ENCODE results near the gene COQ10B. TPM values are rescaled to one million over a fixed set of nuclear protein-coding genes. Genes with fewer than 3 reads are reported as not detected.

Gene COQ10B
- total RNA-seq, 1 experiment from 2014 or later = 28.8 TPM

DNA sequence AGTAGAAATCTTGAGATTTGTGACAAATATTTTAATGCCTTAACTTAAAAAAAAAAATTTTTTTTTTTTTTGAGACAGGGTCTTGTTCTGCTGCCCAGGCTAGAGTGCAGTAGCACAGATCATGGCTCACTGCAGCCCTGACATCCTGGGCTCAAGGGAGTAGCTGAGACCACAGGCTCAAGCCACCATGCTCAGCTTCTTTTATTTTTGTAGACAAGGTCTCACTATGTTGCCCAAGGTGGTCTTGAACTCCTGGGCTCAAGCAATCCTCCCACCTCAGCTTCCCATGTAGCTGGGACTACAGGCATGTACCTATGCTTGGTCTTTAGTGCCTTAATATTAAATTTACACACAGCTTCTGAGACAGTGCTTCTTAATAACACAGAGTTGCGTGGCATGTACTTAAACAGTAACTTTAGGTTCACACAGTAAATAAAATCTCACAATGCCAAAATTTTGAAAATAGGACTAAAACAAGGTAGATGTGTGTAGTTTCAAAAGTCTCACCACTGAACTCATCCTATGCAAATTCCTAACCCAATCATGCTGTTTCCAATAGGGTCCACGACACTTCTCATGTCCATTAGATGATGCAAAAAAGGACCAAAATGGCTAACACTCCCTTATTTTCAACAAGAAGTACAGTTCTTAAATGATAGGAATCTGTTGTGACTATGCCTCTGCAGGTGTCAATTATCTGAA, 42.2 kb downstream of the COQ10B start:
- CTCF ChIA-PET = interaction anchor here (0.6 kb wide), 1 partner anchor 672 kb away, joined by 3 read pairs; no protein-coding TSS in a partner anchor
- H3K4me1 Mint-ChIP-seq (ENCODE audit: low read depth, unreplicated experiment) = peaks cover 7% of the 10 kb centered on the region
- H3K27me3 Mint-ChIP-seq (ENCODE audit: unreplicated experiment) = no peaks in the 10 kb centered on the region
- H3K36me3 Mint-ChIP-seq (ENCODE audit: insufficient read depth, unreplicated experiment) = peaks cover 93% of the 10 kb centered on the region
- DNase-seq = no peak
- no TSS peak for BruUV-seq (replicated peaks)
- no peak overlapping the region for H3K27ac Mint-ChIP-seq (ENCODE audit: unreplicated experiment)
- H3K4me3 Mint-ChIP-seq (ENCODE audit: low read depth, unreplicated experiment) = peak overlapping the region; percentile 84
- intact Hi-C loops (cut with micrococcal nuclease; ENCODE audit: unreplicated experiment) = loop anchor here (5.0 kb wide), 1 partner anchor 212 kb away; the partner anchor contains the start of gene MARS2
- TF ChIP-seq, protein P1, sequence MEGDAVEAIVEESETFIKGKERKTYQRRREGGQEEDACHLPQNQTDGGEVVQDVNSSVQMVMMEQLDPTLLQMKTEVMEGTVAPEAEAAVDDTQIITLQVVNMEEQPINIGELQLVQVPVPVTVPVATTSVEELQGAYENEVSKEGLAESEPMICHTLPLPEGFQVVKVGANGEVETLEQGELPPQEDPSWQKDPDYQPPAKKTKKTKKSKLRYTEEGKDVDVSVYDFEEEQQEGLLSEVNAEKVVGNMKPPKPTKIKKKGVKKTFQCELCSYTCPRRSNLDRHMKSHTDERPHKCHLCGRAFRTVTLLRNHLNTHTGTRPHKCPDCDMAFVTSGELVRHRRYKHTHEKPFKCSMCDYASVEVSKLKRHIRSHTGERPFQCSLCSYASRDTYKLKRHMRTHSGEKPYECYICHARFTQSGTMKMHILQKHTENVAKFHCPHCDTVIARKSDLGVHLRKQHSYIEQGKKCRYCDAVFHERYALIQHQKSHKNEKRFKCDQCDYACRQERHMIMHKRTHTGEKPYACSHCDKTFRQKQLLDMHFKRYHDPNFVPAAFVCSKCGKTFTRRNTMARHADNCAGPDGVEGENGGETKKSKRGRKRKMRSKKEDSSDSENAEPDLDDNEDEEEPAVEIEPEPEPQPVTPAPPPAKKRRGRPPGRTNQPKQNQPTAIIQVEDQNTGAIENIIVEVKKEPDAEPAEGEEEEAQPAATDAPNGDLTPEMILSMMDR (IDR thresholded peaks at IDR 0.05; ENCODE audit: unreplicated experiment) = no peak
- no peaks in the 10 kb centered on the region for H3K9me3 Mint-ChIP-seq (ENCODE audit: low read depth, unreplicated experiment)

DNA sequence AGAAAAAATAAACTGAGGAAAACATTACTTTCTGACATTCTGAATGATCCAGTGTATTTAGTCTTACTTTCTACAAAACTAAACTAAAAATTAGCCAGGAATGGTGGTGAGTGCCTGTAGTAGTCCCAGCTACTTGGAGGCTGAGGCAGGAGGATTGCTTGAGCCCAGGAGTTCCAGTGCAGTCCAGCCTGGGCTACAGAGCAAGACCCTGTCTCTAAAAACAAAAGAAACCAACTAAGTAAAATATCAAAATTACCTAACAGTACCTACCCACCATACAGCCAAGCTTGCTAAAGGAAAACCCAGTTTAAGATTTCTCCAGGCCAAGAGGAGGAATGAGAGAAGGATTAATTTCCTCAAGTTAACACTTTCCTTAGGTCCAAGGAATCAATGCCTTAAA, 43.3 kb downstream of the COQ10B start:
- CTCF ChIA-PET = no interaction called here
- peak overlapping the region; percentile 95 for H3K27ac Mint-ChIP-seq (ENCODE audit: unreplicated experiment)
- intact Hi-C loops (cut with micrococcal nuclease; ENCODE audit: unreplicated experiment) = loop anchor here (5.0 kb wide), 1 partner anchor 211 kb away; the partner anchor contains the start of gene MARS2
- BruUV-seq (replicated peaks) = no TSS peak
- H3K36me3 Mint-ChIP-seq (ENCODE audit: insufficient read depth, unreplicated experiment) = peaks cover 95% of the 10 kb centered on the region
- H3K9me3 Mint-ChIP-seq (ENCODE audit: low read depth, unreplicated experiment) = no peaks in the 10 kb centered on the region
- TF ChIP-seq, protein P1 (IDR thresholded peaks at IDR 0.05; ENCODE audit: unreplicated experiment) = no peak
- peak overlapping the region; percentile 84 for H3K4me3 Mint-ChIP-seq (ENCODE audit: low read depth, unreplicated experiment)
- no peaks in the 10 kb centered on the region for H3K27me3 Mint-ChIP-seq (ENCODE audit: unreplicated experiment)
- peaks cover 7% of the 10 kb centered on the region for H3K4me1 Mint-ChIP-seq (ENCODE audit: low read depth, unreplicated experiment)
- no peak for DNase-seq

- intact Hi-C loops (cut with micrococcal nuclease; ENCODE audit: unreplicated experiment) = loop anchor here (5.0 kb wide), 1 partner anchor 210 kb away; the partner anchor contains the start of gene MARS2
- TF ChIP-seq, protein P1 (IDR thresholded peaks at IDR 0.05; ENCODE audit: unreplicated experiment) = no peak
- H3K27me3 Mint-ChIP-seq (ENCODE audit: unreplicated experiment) = no peaks in the 10 kb centered on the region
- no peaks in the 10 kb centered on the region for H3K9me3 Mint-ChIP-seq (ENCODE audit: low read depth, unreplicated experiment)
- no TSS peak for BruUV-seq (replicated peaks)
- H3K27ac Mint-ChIP-seq (ENCODE audit: unreplicated experiment) = peak overlapping the region; percentile 95
- CTCF ChIA-PET = no interaction called here
- H3K36me3 Mint-ChIP-seq (ENCODE audit: insufficient read depth, unreplicated experiment) = peaks cover 97% of the 10 kb centered on the region
- no peak for DNase-seq
- peak overlapping the region; percentile 84 for H3K4me3 Mint-ChIP-seq (ENCODE audit: low read depth, unreplicated experiment)
- H3K4me1 Mint-ChIP-seq (ENCODE audit: low read depth, unreplicated experiment) = peaks cover 13% of the 10 kb centered on the region
Measured at GRCh38 chr2:197497326-197497725, 44.0 kb downstream of the COQ10B start.

DNA sequence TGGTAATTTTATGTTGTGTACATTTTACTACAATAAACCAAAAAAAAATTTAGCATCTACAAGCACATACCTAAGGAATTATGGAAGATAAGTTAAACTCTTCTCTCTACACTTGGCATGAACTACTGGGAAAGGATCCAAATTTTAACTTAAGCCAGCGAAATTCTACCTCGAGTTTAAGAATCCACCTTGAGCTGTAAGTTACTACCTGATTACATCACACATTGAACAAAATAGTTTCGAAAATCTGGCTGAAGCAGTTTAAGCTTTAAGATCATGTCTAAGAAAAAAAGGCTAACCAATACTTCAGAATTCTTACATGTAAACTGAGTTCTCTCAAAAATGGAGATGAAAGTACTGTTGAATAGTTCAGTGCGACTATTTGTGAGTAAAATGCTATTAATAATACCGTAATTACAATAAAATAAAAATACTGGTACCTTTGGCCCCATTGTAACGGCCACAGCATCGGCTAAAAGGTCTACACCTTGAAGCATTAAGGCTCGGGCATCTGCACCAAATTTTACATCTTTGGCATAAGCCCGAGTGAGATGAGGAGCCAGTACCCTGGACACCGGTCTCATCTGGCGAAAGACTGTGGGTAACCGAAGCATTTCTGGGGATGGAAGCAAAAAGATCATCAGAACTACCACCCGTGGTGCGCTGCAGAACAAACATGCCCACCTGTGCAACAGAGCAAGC, 45.0 kb downstream of the COQ10B start:
- peak overlapping the region; percentile 95 for H3K27ac Mint-ChIP-seq (ENCODE audit: unreplicated experiment)
- BruUV-seq (replicated peaks) = TSS peak; percentile 38
- peaks cover 16% of the 10 kb centered on the region for H3K4me1 Mint-ChIP-seq (ENCODE audit: low read depth, unreplicated experiment)
- H3K4me3 Mint-ChIP-seq (ENCODE audit: low read depth, unreplicated experiment) = peak overlapping the region; percentile 84
- CTCF ChIA-PET = no interaction called here
- no peak for DNase-seq
- intact Hi-C loops (cut with micrococcal nuclease; ENCODE audit: unreplicated experiment) = loop anchor here (5.0 kb wide), 1 partner anchor 209 kb away; the partner anchor contains the start of gene MARS2
- peaks cover 100% of the 10 kb centered on the region for H3K36me3 Mint-ChIP-seq (ENCODE audit: insufficient read depth, unreplicated experiment)
- H3K27me3 Mint-ChIP-seq (ENCODE audit: unreplicated experiment) = no peaks in the 10 kb centered on the region
- no peaks in the 10 kb centered on the region for H3K9me3 Mint-ChIP-seq (ENCODE audit: low read depth, unreplicated experiment)
- TF ChIP-seq, protein P1 (IDR thresholded peaks at IDR 0.05; ENCODE audit: unreplicated experiment) = no peak
